ENCODE results near the gene GNA12.

Gene GNA12

GRCh38 chr7:2688409-2689342 lies 155.4 kb downstream of the GNA12 start:
- H3K4me2 ChIP-seq (ENCODE audit: insufficient read depth, low read length), result no peak overlapping the region
- TF ChIP-seq CTCF (IDR thresholded peaks at IDR 0.05; ENCODE audit: borderline replicate concordance, extremely low read depth, low read length, poor library complexity, severe bottlenecking) (no peak), EZH2 (IDR thresholded peaks at IDR 0.05; ENCODE audit: borderline replicate concordance, low read depth, low read length, severe bottlenecking) (no peak)
- DNase-seq, result no peak
- no peaks in the 10 kb centered on the region for H3K79me2 ChIP-seq (ENCODE audit: insufficient read depth, low read length)
- H3K27ac ChIP-seq (ENCODE audit: low read length), result no peak overlapping the region
- H3K4me1 ChIP-seq (ENCODE audit: insufficient read depth, low read length), result no peaks in the 10 kb centered on the region
- no peaks in the 10 kb centered on the region for H3K27me3 ChIP-seq (ENCODE audit: insufficient read depth, low read length, poor library complexity)
- H3K9ac ChIP-seq (ENCODE audit: low read depth, low read length), result no peak overlapping the region
- H3K4me3 ChIP-seq (ENCODE audit: low read depth in 1 of 2, low read length in 2 of 2), result no peak overlapping the region
- H2AFZ ChIP-seq (ENCODE audit: low read depth, low read length), result no peak overlapping the region
- no peaks in the 10 kb centered on the region for H3K36me3 ChIP-seq (ENCODE audit: insufficient read depth, low read length)
- H3K9me3 ChIP-seq (ENCODE audit: insufficient read depth, low read length, severe bottlenecking), result no peaks in the 10 kb centered on the region
- ATAC-seq (ENCODE audit: insufficient read depth, low read depth), result no peak
- no peaks in the 10 kb centered on the region for H4K20me1 ChIP-seq (ENCODE audit: insufficient read depth, low read length)

GRCh38 chr7:2687881-2688318 lies 156.2 kb downstream of the GNA12 start, which contains the start of gene AMZ1:
Gene AMZ1, plus strand, starts transcription at chr7:2688202. Its CDS starts 12,250 bp downstream, at chr7:2700452.
- no peak within 1 kb of the TSS for H2AFZ ChIP-seq (ENCODE audit: low read depth, low read length)
- H3K27ac ChIP-seq (ENCODE audit: low read length), result no peak within 1 kb of the TSS
- H3K4me2 ChIP-seq (ENCODE audit: insufficient read depth, low read length), result no peak within 1 kb of the TSS
- H3K4me3 ChIP-seq (ENCODE audit: low read depth in 1 of 2, low read length in 2 of 2), result no peak within 1 kb of the TSS
- no peaks in the 10 kb centered on the region for H3K4me1 ChIP-seq (ENCODE audit: insufficient read depth, low read length)
- no peaks in the 10 kb centered on the region for H4K20me1 ChIP-seq (ENCODE audit: insufficient read depth, low read length)
- no peak for DNase-seq
- no peak within 1 kb of the TSS for H3K9ac ChIP-seq (ENCODE audit: low read depth, low read length)
- H3K27me3 ChIP-seq (ENCODE audit: insufficient read depth, low read length, poor library complexity), result no peaks in the 10 kb centered on the region
- no peaks in the 10 kb centered on the region for H3K36me3 ChIP-seq (ENCODE audit: insufficient read depth, low read length)
- TF ChIP-seq CTCF (IDR thresholded peaks at IDR 0.05; ENCODE audit: borderline replicate concordance, extremely low read depth, low read length, poor library complexity, severe bottlenecking) (no peak), EZH2 (IDR thresholded peaks at IDR 0.05; ENCODE audit: borderline replicate concordance, low read depth, low read length, severe bottlenecking) (no peak)
- H3K9me3 ChIP-seq (ENCODE audit: insufficient read depth, low read length, severe bottlenecking), result no peaks in the 10 kb centered on the region
- ATAC-seq (ENCODE audit: insufficient read depth, low read depth), result no peak
- no peaks in the 10 kb centered on the region for H3K79me2 ChIP-seq (ENCODE audit: insufficient read depth, low read length)

- no peak for DNase-seq
- H3K27ac ChIP-seq (ENCODE audit: low read length), result no peak overlapping the region
- no peak overlapping the region for H3K4me2 ChIP-seq (ENCODE audit: insufficient read depth, low read length)
Observed at GRCh38 chr7:2687338-2687869, 156.7 kb downstream of the GNA12 start.

More at GRCh38 chr7:2687338-2687869, 156.7 kb downstream of the GNA12 start:
- H4K20me1 ChIP-seq (ENCODE audit: insufficient read depth, low read length), result no peaks in the 10 kb centered on the region
- H3K79me2 ChIP-seq (ENCODE audit: insufficient read depth, low read length), result no peaks in the 10 kb centered on the region
- H3K36me3 ChIP-seq (ENCODE audit: insufficient read depth, low read length), result no peaks in the 10 kb centered on the region
- TF ChIP-seq CTCF (IDR thresholded peaks at IDR 0.05; ENCODE audit: borderline replicate concordance, extremely low read depth, low read length, poor library complexity, severe bottlenecking) (no peak), EZH2 (IDR thresholded peaks at IDR 0.05; ENCODE audit: borderline replicate concordance, low read depth, low read length, severe bottlenecking) (no peak)
- H3K9ac ChIP-seq (ENCODE audit: low read depth, low read length), result no peak overlapping the region
- ATAC-seq (ENCODE audit: insufficient read depth, low read depth), result no peak
- H2AFZ ChIP-seq (ENCODE audit: low read depth, low read length), result no peak overlapping the region
- no peaks in the 10 kb centered on the region for H3K9me3 ChIP-seq (ENCODE audit: insufficient read depth, low read length, severe bottlenecking)
- H3K27me3 ChIP-seq (ENCODE audit: insufficient read depth, low read length, poor library complexity), result no peaks in the 10 kb centered on the region
- H3K4me1 ChIP-seq (ENCODE audit: insufficient read depth, low read length), result no peaks in the 10 kb centered on the region
- H3K4me3 ChIP-seq (ENCODE audit: low read depth in 1 of 2, low read length in 2 of 2), result no peak overlapping the region

Data from DND-41 (cell line).